ENCODE data around the gene LZTR1.
"Not testable (repeated sequence)": the region's sequence is repeated elsewhere in the genome, so short reads cannot be mapped to it uniquely, and the experiment has no call there.

LZTR1 gene

DNA sequence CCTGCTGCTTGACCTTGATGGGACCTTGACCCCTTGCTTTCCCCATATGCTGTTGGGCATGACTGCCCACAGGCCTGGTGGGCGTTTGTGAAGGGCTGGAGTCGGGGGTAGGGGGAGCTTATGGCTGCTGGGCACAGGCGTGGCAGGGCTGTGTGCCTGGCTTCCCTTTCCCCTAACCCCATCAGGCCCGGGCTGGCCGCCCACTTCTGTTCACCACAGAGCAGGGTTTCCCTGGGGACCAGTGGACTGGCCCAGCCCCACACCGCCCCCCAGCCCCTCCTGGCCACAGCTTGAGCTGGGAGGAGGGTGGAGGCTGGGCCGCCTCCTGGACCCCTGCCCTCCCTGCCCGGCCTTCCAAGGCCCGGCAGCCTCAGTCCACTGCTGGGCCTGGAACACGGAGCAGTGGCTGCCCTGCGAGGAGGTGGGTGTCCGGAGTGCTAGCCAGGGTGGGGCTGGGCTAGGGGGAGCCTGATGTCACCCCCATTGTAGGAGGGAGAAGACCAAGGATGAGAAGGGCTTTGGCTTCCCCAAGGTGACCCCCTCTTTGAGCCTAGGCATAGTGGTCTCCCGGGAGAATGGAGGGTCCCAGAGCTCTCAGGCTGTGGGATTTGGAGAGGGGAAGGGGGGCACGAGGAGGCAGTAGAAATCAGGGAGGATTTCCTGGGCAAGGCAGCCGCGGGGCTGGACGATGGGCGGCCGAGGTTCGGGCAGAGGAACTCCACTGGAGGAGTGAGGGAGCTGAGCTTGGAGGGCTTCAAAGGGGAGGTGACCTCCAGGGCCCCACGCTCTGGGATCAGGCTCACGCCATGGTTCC, 15.0 kb upstream of the LZTR1 start, which contains the start of gene AIFM3:
TSS of gene AIFM3 (plus strand) at position 373 of the 814 bp plus-strand sequence. CDS start 690 bp downstream, outside the sequence.
- no peak for DNase-seq

DNA sequence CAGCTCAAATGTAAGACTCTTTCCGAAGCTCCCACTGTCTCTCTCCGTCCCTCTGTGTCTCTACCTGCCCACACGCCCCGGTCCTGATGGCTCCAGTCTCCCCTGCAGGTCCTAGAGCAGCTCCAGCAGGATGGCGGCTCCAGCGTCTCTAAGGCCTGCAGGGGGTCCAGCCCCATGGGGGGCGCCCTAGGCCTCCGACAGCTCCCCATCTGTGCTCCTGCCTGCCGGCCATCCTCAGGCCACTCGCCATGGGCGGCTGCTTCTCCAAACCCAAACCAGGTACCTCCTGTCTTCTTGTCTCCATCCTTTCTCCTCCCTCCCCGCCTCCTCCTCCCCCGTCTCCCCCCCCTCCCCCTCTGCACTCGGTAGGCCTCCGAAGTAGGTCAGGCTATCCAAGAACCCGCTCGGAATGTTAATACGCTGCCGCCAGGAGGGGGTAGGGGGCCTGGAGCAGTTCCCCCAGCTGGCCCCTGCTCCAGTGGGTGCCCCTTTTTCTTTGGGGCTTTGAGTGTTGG, 14.3 kb upstream of the LZTR1 start:
- no peak for DNase-seq

DNA sequence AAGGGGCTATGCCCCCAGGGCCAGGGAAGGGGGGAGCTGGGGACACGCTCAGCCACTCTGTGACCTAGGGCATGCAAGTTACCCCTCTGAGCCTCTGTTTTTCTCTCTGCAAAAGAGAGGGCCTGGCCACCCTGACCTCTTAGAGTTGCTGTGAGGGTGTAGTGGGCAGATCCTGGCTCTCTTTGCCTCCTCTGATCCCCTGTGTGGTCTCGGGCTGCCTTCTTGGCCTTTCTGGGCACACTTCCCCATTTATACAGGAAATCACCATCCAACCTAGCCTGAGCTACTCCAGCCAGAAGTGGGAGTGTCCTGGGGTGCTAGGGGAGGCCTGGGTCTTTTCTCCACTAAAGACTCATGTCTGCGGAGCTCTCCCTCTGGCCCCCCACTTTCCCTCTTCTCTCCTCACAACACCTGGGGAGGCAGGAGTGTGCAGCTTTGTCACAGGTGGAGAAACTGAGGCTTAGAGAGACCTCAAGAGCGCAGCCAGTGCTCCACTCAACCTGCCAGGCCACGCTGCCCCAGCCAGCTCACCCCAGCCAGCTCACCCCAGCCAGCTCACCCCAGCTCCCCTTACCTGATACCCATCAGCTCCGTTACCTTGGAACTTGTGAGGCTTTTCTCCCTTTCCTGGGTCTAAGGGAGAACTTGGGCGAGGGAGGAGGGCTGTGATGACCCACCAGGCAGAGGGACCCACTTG, 13.7 kb upstream of the LZTR1 start:
- no peak for DNase-seq

DNA sequence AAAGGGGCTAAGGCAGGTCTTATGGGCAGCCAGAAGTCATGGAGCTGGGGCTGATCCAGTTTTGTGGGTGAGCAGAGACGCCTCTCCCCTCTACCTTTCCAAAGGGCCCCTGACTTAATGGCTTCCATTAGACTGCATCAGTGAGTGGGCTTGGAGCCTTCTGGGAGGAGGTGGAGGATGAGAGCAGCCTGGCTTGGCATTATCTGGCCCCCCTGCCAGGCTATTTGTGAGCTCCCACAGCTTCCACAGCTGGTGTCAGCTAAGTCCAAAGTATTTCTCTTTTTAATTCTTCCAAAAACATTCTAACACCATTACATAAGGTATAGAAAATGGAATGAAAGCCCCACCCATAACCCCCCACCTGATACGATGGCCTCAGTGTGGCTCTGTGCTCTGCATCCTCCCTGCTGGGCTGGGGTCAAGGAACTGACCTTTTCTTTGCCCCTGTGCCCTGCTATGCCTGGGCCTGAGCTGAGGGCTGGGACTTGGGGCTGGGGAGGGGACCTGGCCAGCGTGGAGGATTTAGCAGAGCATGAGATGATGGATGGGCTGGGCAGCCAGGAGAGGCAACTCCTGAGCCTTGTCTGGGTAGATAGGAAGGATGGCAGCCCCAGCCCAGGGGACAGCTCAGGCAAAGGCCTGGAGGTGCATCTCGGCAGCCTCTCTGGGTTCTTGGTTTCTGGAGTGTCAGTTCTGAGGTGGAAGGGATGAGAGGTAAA, 11.0 kb upstream of the LZTR1 start:
- DNase-seq = no peak

DNA sequence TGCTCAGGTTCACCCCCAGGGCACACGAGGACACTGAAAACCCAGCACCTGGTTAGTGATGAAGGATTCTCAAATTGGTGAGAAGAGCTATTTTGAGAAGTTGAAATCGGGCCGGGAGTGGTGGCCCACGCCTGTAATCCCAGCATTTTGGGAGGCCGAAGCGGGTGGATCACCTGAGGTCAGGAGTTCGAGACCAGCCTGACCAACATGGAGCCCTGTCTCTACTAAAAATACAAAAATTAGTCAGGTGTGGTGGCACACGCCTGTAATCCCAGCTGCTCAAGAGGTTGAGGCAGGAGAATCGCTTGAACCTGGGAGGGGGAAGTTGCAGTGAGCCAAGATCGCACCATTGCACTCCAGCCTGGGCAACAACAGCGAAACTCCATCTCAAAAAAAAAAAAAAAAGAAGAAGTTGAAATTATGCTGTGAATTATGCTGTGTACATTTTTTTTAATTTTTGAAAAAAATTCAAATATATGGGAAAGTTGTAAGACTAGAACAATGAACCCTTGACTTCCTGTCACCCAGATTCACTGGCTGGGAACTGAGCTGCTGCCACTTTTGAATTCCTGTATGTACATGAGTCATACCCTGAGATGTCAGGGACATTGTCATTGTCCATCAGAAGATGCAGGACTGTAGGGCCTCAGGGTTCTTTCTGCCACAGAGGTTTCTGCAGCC, 9.9 kb upstream of the LZTR1 start:
- not testable (repeated sequence) for DNase-seq

DNA sequence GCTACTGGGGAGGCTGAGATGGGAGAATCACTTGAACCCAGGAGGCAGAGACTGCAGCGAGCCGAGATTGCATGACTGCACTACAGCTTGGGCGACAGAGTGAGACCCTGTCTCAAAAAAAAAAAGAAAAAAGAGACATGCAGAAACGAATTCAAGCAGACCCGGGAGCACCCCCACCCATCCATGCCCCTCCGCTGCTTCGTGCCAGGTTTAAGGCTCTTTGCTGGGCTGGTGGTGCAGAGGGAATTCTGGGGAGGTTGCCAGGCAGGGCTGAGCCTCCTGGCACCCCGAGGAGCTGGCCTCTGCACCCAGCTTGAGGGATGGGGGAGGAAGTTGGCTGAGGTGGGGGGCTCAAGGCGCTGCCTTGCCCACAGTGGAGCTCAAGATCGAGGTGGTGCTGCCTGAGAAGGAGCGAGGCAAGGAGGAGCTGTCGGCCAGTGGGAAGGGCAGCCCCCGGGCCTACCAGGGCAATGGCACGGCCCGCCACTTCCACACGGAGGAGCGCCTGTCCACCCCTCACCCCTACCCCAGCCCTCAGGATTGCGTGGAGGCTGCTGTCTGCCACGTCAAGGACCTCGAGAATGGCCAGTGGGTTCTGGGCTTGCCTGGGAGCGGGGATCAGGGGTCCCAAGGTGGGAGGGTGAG, 9.0 kb upstream of the LZTR1 start:
- DNase-seq = no peak

DNA sequence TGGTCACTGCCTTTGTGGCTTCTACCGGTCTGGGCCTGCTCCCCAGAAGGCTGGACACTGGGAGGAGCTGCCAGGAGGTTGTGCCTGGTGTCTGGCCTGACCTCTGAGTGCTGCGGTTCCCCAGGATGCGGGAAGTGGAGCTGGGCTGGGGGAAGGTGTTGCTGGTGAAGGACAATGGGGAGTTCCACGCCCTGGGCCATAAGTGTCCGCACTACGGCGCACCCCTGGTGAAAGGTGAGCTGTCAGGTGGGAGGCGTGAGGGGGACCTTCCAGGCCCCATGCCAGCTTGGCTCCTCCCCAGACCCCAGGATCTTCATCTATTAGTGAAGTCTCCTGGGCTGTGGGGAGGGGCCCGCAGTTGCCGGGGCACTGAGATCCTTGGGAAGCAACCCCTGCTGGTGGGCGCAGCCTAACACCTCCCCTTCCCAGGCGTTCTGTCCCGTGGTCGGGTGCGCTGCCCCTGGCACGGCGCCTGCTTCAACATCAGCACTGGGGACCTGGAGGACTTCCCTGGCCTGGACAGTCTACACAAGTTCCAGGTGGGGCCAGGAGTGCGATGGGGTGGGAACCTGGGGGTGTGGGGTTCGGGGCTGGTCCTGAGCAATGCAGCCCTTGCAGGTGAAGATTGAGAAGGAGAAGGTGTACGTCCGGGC, 8.3 kb upstream of the LZTR1 start:
- no peak for DNase-seq

DNA sequence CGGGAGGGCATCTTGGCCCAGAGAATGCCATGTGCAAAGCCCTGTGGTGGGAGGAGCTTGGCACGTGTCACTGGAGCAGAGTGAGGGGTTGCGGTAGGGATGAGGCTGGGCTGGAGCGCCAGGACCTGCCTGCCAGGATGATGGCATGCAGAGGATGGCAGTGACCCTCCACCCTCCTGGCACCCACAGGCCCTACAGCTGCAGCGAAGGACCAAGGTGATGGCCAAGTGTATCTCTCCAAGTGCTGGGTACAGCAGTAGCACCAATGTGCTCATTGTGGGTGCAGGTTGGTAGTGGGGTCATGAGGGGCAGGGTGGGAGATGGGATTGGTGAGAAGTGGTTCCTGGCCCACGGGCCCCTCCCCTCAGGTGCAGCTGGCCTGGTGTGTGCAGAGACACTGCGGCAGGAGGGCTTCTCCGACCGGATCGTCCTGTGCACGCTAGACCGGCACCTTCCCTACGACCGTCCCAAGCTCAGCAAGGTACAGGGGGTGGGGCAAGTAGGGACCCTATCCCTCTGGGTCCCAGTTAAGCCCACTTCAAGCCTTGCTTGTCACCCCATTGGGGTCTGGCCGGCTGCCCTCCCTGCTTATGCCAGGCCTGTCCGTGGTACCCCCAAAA, 7.7 kb upstream of the LZTR1 start:
- no peak for DNase-seq

DNA sequence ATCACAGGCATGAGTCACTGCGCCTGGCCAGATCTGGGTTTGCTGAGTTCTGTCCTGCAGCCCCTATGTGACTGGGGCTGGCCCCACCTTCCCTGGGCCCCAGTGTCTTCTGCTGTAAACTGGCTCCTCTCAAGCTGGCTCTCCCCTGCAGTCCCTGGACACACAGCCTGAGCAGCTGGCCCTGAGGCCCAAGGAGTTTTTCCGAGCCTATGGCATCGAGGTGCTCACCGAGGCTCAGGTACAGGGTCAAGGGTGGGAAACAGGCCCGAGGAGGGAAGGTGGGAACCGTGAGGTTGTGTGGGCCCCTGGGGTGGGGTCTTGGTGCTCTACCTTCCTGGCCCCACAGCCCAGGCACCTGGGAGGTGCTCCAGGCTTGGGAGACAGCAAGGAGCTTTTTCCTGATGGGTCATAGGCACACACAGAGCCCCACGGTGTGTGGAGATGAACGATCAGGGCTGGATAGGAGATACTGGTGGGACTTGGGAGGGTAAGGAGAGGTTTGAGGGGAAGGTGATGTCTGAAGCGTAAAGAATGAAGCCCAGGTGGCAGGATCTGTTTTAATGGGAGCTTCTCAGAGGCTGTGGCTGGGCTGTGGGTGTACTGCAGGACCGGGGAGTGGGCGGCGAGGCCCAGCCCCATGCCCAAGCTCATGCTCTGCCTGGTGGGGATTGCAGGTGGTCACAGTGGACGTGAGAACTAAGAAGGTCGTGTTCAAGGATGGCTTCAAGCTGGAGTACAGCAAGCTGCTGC, 6.4 kb upstream of the LZTR1 start:
- DNase-seq = no peak

DNA sequence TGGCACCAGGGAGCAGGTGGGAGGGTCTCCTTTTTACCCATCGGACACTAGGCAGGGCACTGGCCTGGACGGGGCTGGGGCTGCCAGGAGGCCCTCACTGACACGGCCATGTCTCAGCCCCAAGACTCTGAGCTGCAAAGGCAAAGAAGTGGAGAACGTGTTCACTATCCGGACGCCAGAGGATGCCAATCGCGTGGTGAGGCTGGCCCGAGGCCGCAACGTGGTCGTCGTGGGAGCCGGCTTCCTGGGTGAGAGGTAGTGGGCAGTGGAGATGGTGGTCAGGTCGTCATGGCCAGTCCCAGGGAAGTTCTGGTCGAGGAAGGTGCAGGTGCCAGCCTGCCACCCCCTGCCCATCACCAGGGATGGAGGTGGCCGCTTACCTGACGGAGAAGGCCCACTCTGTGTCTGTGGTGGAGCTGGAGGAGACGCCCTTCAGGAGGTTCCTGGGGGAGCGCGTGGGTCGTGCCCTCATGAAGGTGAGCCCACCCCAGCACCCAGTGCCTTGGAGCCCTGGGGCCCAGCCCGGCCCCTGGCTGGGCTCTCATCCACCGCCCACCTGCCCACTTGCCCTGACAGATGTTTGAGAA, 5.7 kb upstream of the LZTR1 start:
- no peak for DNase-seq

DNA sequence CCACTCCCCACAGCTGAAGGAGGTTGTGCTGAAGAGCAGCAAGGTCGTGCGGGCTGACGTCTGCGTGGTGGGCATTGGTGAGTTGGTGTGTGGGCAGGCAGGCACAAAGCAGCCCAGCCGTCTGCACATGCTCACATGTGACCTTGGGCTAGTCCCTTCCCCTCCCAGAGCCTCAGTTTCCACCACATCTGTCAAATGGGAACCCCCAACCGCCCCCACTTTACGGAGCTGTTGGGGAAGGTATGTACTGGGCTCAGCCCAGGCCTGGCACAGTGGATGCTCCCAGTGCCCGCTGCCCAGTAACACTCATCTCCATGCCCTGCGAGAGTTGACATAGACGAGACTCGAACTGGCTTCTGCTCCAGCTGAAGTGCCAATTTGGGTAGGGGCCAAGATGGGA, 5.1 kb upstream of the LZTR1 start:
- DNase-seq = no peak

DNA sequence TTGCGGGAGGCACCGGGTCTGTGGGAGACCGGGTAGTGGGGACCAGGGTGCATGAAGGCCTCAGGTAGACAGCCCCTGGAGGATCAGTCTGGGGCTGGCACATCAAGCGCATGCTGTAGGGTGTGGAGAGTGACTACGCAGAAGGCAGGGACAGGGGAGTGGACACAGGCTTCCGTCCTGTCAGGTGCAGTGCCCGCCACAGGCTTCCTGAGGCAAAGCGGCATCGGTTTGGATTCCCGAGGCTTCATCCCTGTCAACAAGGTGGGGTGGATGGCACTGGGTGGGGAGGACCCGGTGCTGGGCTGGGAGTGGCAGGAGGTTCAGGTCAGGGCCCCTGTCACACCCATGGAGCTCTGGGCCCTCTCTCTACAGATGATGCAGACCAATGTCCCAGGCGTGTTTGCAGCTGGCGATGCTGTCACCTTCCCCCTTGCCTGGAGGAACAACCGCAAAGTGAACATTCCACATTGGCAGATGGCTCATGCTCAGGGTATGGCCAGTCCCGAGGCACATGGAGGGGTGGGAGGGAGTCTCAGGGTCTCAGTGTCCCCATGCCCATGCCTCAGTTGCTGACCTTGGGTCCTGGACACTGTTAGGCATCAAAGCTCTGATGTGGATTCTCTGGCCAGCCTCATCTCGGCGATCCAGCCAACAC, 4.5 kb upstream of the LZTR1 start:
- no peak for DNase-seq

DNA sequence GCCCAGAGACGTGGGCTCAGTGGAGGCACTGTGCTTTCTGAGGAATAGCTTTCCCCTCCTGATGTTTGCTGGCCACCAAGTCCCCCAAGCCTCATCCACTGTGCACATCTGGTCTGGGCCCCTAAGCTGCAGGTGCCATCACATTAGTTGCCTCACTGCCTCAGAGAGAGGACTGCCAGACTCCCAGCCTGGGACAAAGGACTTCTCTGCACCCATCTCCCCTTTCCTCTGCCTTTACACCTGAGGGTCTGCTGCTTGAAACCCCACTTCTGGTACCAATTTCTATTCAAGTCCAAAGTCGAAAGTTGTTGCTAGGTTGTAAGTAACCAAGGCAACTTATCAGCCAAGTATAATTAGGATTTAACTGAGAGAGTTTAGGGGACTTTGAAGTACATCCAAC, 3.7 kb upstream of the LZTR1 start:
- DNase-seq = no peak

DNA sequence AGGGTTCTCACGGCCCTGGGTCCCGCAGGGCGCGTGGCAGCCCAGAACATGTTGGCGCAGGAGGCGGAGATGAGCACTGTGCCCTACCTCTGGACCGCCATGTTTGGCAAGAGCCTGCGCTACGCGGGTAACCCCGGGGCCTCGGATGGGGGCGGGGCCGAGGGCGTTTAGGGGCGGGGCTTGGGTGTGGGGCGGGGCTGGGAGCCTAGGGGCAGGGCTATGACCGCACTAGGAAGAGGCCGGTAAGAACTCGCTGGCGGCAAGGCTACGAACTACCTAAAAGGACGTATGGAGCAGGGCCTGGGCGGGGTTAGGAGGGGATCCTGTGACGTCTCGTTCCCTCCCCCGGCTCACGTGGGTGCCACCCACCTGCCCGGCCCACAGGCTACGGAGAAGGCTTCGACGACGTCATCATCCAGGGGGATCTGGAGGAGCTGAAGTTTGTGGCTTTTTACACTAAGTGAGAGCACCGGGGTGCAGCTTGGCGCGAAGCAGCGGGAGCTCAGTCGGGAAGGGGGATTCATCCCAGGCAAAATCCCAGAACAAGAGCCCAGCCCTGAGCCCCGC, 2.8 kb upstream of the LZTR1 start:
- peak; percentile 42 to 67 for DNase-seq

DNA sequence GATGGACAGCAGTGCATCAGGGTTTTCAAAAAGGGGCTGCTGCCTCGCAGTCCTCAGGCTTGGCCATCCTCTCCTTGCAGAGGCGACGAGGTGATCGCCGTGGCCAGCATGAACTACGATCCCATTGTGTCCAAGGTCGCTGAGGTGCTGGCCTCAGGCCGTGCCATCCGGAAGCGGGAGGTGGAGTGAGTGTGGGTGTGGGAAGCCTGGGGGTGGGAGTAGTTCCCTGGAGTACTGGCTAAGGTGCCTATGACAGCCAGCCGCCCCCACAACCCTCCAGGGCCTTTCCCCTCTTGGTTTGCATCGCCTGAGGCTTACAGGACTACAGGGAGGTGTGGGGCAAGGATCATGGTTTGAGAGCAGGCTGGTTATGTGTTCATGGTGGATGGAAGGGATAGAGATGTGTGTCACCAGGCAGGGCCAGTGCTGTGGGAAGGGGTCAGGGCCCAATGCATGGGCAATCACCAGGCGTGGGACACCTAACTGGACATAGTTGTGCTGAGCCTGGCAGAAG, 2.1 kb upstream of the LZTR1 start:
- no peak for DNase-seq

DNA sequence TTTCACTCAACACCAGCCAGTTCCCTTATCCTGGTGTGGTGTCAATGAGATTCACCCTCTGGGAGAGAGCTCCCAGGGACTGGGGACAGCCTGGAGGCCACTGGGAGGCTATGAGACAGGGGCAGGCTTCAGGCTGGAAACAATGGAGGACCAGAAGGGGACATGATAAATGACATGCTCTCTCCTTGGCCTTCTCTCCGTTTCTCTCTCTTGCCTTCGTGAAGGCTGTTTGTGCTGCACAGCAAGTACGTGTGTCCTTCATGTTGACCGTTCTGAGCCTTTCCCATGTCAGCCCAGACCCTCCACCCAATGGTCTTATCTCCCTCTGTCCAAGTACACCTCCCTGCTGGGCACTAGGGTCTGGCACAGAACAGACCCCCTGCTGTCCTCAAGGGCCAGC, 1.6 kb upstream of the LZTR1 start:
- no peak for DNase-seq

DNA sequence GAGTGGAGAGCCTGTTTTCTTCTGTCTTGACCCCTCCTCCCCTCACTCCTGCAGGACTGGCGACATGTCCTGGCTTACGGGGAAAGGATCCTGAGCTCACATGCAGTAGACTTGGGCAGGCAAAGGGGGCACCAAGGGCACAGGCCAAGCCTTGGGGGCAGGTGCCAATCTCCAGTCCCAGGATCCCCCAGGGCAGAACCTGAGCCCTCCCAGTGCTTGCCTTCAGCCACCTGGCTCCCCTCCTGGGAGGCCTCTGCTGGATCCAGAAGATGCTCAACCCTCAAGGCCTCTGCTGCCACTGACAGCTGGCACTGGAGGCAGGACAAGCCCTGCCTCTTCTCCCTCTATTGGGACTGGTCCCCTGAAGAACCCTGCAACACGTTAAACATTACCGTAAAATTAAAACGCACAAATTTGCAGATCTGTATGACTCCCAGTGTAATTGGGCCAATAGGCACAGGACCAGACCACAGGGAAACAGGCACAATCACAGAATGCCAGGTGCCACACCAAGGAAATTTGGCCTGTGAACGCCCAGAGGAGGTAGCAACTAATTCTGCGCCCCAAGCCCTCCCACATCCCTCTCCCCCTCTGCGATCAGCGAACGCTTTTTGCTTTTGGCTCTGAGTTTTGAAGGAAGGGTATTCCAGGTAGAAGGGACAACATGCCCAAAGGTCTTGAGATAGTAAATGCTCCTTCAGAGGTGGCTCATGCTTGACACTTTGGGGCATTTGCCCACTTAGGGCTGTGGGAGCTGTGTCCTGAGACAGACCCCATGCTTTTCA, 967 bp upstream of the LZTR1 start:
- DNase-seq = no peak

DNA sequence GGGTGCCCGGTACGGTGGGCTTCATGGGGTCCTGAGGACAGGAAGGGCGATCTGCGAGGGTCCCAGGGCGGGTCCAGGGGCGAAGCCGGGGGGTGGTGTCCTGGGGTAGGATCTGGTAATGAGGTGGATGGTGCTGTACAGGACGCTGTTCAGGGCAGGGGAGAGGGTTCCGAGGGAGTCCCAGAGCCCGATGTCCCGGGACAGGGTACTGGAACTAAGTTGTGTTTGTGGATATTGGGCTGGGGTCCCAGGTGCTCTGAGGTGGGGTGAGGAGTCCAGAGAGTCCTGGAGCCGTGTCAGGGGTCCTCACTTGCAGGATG, 426 bp downstream of the LZTR1 start:
- DNase-seq = no peak

All from stimulated activated CD4-positive, alpha-beta T cell treated with anti-CD3 and anti-CD28 coated beads, Interleukin-2, amount 100 ng/mL, for 48 hours (primary cell).